IPS-15b (cell line): ENCODE measurements around the gene PPP1R1A.

Experiments
- H3K27me3 ChIP-seq: one replicate; pipeline ENCODE4 v1.6.1; 2013; ENCODE audit warnings: low read length; ENCODE audit not compliant: control insufficient read depth, insufficient read depth
- H3K36me3 ChIP-seq: one replicate; pipeline ENCODE4 v1.6.1; 2013; ENCODE audit warnings: low read length; ENCODE audit not compliant: control insufficient read depth, insufficient read depth
- H3K4me1 ChIP-seq: one replicate; pipeline ENCODE4 v1.6.1; 2013; ENCODE audit warnings: mild to moderate bottlenecking, low read length; ENCODE audit not compliant: control insufficient read depth, insufficient read depth
- H3K4me3 ChIP-seq: one replicate; pipeline ENCODE4 v1.5.1; 2013; ENCODE audit warnings: low read depth, low read length
- H3K9ac ChIP-seq: one replicate; pipeline ENCODE4 v1.6.1; 2013; ENCODE audit warnings: low read depth, mild to moderate bottlenecking, low read length
- H3K9me3 ChIP-seq: one replicate; pipeline ENCODE4 v1.6.1; 2013; ENCODE audit warnings: mild to moderate bottlenecking, low read length; ENCODE audit not compliant: control insufficient read depth, insufficient read depth

PPP1R1A gene

DNA sequence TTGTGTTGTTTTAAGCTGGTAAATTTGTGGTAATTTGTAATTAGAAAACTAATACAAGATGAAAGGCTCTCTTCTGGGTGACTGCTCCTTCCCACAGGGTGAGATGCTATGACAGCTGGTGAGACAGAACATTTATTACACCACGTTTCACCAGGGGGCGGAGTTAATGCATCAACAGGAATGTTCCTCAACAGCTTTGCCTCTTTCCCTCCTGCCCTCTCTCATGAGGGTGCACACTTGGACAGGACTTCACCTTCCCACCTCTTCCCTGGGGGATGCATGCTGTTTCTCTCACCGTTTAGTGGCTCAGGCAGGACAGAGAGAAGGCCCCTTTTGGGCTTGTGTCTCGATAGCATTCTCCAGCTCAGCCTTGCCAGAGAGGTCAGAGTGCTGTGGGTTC lies 13.4 kb upstream of the PPP1R1A start:
- H3K4me1 ChIP-seq: no peaks in the 10 kb centered on the region
- H3K4me3 ChIP-seq: no peak overlapping the region
- H3K9ac ChIP-seq: no peak overlapping the region

DNA sequence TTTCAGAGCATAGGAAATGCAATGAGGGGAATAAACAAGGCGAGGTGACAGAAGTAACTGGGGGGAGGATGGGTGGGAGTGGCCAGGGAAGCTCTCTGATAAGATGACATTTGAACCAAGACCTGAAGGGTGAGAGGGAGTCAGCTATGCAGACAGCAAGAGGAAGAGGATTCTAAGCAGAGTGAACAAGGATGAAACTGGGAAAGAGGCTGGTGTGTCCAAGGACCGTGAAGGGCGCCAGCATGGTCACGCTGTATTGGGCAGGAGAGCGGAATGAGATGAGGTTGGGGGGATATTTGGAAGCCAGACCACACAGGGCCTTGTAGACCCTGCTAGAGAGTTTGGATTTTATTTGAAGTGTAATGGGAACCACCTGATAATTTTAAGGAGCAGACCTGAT lies 10.5 kb upstream of the PPP1R1A start:
- no peaks in the 10 kb centered on the region for H3K9me3 ChIP-seq
- H3K4me3 ChIP-seq: no peak overlapping the region
- no peak overlapping the region for H3K9ac ChIP-seq
- H3K27me3 ChIP-seq: peaks cover 13% of the 10 kb centered on the region
- H3K4me1 ChIP-seq: peaks cover 3% of the 10 kb centered on the region
- H3K36me3 ChIP-seq: no peaks in the 10 kb centered on the region

More for the DNA sequence above, 13.4 kb upstream of the PPP1R1A start:
- H3K9me3 ChIP-seq: no peaks in the 10 kb centered on the region
- no peaks in the 10 kb centered on the region for H3K36me3 ChIP-seq
- H3K27me3 ChIP-seq: no peaks in the 10 kb centered on the region

DNA sequence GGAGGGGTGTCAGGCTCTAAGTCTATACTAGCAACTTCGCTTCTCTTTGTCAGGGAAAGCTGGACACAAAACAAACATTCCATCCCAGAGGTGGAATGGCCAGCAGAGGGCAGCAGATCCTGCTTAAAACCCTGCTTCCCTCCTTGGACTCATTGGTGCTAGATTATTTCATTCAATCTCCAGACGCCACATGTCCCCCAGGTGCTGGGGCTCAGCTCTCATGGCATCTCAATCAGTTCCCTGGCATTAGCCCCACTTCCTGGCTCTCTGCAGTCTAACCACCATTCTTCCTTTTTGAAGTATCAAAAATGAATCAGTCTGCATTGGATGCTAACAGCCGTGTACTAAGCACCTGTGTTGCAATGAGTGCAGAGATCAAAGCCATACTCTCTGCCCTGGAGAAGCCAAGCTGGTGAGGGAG lies 8.1 kb upstream of the PPP1R1A start:
- peaks cover 3% of the 10 kb centered on the region for H3K4me1 ChIP-seq
- H3K27me3 ChIP-seq: peaks cover 35% of the 10 kb centered on the region
- no peak overlapping the region for H3K4me3 ChIP-seq
- no peaks in the 10 kb centered on the region for H3K36me3 ChIP-seq
- H3K9ac ChIP-seq: no peak overlapping the region
- no peaks in the 10 kb centered on the region for H3K9me3 ChIP-seq

DNA sequence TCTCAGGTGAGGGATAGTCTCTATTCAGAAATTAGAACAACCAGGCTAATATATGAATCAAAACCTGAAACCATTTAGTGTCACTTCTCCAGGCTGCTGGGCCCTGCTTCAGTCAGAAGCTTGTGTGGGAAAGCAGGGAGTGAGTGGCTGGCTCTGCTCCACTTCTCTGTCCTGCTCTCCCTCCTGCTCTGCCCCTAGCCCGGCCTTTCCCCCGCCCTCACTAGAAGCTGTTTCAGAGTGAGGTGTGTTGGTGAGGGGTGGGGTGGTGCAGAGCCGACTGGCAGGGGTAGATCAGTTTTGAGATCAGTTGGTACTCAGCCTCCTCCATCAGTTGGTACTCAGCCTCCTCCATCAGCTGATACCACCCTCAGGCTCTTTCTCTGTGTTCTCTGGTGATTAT lies 7.0 kb upstream of the PPP1R1A start:
- Histone ChIP-seq H3K36me3 (no peaks in the 10 kb centered on the region), H3K4me3 (no peak overlapping the region), H3K27me3 (peaks cover 46% of the 10 kb centered on the region), H3K9me3 (no peaks in the 10 kb centered on the region), H3K9ac (no peak overlapping the region), H3K4me1 (peaks cover 5% of the 10 kb centered on the region)

DNA sequence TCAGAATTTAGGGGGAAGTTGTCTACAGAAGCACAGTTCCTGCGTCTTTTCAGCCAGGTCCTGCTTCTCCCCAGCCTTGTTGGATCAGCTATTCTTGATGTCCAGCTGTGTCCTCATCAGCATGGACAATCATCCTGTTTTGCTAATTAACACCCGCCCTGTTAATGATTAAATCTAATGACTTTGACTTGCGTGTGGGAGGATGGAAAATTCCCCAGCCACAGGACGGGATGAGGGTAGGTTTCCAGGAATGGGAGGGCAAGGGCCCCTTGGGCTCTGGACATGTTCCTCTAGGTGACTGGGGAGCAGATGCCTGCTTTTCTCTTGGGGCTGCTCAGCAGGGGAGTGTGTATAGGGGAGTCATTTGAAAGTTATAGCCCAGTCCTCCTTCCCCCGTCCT lies 5.3 kb upstream of the PPP1R1A start:
- Histone ChIP-seq H3K9ac (no peak overlapping the region), H3K36me3 (no peaks in the 10 kb centered on the region), H3K9me3 (no peaks in the 10 kb centered on the region), H3K4me3 (no peak overlapping the region), H3K4me1 (peaks cover 19% of the 10 kb centered on the region), H3K27me3 (peaks cover 63% of the 10 kb centered on the region)

DNA sequence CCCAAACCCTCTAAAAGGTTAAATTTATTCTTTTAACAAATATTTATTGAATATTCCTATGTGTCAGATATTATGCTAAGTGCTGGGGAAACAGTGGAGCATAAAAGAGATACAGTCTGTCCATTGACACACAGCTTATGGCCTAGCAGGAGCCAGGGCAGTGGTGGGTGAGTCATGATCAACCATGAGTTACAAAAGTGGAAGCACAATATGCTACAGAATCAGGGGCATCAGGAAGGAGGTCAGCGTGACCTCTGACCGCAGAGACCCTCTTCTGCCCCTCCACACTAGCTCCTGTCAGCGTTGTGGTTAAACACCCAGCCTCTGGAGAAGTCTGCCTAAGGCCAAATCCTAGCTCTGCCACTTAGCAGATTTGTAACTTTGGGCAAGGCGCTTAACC lies 4.7 kb upstream of the PPP1R1A start:
- peaks cover 64% of the 10 kb centered on the region for H3K27me3 ChIP-seq
- H3K36me3 ChIP-seq: no peaks in the 10 kb centered on the region
- peaks cover 19% of the 10 kb centered on the region for H3K4me1 ChIP-seq

DNA sequence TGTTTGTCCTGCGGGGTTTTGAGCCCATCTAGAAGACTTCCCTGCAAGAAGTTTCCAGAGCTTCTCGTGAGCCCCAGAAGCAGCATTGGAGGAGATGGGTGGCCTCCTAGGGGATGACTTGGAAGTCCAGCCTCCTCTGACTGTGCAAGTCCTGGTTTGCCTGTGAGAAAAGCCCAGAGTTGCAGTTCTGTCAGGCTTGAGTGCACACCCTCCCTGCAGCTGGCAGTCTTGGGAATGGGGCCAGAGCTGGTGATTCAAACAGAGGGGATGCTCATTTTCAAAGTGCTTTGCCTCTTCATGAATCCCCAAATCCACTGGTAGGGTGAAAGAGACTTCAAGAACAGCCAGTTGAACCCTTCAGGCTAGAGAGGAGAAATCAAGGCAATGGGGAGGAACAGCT lies 3.9 kb upstream of the PPP1R1A start:
- peaks cover 71% of the 10 kb centered on the region for H3K27me3 ChIP-seq
- no peaks in the 10 kb centered on the region for H3K9me3 ChIP-seq
- no peaks in the 10 kb centered on the region for H3K36me3 ChIP-seq
- no peak overlapping the region for H3K4me3 ChIP-seq
- no peak overlapping the region for H3K9ac ChIP-seq
- H3K4me1 ChIP-seq: peaks cover 19% of the 10 kb centered on the region

More for the DNA sequence above, 4.7 kb upstream of the PPP1R1A start:
- Histone ChIP-seq H3K9me3 (no peaks in the 10 kb centered on the region), H3K4me3 (no peak overlapping the region), H3K9ac (no peak overlapping the region)

DNA sequence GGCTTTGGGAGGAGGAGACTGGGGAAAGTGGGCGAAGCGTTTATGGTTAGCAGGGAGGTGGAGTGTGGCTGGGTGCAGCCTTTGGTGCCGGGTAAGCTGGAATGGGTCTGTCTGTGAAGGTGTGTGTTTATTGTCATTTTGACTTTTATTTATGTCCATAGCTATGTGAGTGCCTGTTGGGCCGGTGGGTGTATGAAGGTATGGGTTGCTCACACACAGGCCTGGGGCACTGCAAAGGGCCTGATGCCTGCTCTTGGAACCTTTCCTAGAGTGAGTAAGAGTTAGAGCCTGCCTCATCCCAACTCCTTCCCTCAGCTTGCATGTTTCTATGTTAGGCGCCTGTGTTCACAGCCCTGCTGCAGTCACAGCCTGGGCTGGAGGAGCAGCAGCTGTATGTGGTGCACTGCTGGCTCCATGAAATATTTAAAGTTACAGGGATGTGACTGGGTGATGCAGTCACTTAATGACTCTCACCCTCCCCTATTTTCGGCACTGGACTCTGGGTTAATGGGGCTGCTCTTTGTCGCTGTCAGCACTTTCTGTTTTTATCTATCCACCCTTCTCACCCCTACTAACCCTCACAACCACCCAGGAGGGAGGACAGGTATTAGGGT lies 2.6 kb upstream of the PPP1R1A start:
- Histone ChIP-seq H3K36me3 (no peaks in the 10 kb centered on the region), H3K9me3 (no peaks in the 10 kb centered on the region), H3K27me3 (peaks cover 82% of the 10 kb centered on the region), H3K9ac (no peak overlapping the region), H3K4me1 (peaks cover 16% of the 10 kb centered on the region), H3K4me3 (no peak overlapping the region)

DNA sequence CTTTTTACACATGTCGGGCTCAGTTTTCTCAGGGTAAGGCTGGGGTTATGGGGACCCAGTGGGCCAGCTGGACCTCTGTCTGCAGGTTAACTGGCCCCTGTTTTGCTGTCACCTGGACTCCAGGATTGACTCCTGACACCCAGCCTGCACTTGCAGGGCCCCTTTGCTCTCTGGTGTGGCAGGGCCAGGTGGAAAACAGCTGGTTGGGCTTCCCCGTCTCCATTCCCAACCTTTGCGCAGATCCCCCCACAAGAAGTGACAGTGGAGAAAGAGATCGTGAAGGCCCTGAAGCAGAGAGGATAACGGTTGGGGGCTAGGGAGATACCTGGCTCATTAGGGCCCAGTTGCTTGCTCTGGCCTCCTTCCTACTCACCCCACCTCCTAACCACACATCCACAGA lies 1.5 kb upstream of the PPP1R1A start:
- H3K36me3 ChIP-seq: no peaks in the 10 kb centered on the region
- H3K27me3 ChIP-seq: peaks cover 80% of the 10 kb centered on the region
- H3K9ac ChIP-seq: no peak overlapping the region
- no peaks in the 10 kb centered on the region for H3K9me3 ChIP-seq
- H3K4me3 ChIP-seq: no peak overlapping the region
- H3K4me1 ChIP-seq: peaks cover 16% of the 10 kb centered on the region

DNA sequence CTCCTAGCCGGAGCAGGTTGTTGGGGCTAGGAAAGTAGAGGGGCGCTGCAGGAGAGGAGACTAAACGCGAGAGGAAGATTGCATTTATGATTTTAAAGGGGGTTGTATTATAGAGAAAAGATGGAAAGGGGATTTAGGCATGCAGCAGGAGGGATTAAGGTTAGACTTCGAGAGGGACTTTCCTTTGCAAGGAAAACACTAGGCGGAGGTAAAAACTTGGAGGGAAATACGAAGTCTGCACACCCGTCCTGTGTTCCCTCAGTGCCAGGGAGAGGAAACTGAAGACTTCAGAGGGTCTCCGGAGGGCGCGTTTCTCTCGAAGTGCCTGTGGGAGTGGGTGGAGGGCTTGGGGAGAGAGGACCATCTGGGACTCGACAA lies 420 bp upstream of the PPP1R1A start:
- Histone ChIP-seq H3K9me3 (no peaks in the 10 kb centered on the region), H3K4me3 (peak overlapping the region; percentile 61), H3K36me3 (no peaks in the 10 kb centered on the region), H3K9ac (no peak overlapping the region), H3K27me3 (peaks cover 72% of the 10 kb centered on the region), H3K4me1 (peaks cover 16% of the 10 kb centered on the region)

DNA sequence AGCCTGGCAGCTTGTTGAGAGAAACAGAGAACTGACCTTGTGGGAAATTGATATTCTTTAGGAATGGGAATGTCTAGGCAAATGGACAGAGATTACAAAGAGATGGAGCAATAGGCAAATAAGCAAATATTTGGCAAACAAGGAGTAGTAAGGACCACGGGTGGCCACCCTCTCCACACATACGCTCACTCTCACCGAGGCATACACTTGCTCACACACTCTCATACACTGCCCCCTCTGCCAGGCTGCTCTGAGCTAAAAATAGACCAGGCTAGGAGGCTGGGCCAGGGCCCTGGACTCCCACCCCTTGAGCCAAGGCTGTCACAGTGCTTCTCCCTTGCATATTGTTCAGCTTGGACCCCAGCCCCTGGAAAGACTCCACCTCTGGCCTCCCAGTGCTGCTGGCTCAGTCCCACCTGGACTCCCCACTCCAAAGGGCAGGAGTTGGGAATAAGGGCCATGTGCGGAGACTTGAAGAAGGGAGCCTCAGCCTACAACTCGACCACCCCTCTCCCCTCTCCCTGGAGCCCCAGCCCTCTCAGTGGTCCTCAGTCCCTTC lies 1.1 kb downstream of the PPP1R1A start:
- peaks cover 21% of the 10 kb centered on the region for H3K4me1 ChIP-seq
- H3K9ac ChIP-seq: no peak overlapping the region
- no peaks in the 10 kb centered on the region for H3K9me3 ChIP-seq
- no peaks in the 10 kb centered on the region for H3K36me3 ChIP-seq
- H3K27me3 ChIP-seq: peaks cover 59% of the 10 kb centered on the region
- peak overlapping the region; percentile 57 for H3K4me3 ChIP-seq

DNA sequence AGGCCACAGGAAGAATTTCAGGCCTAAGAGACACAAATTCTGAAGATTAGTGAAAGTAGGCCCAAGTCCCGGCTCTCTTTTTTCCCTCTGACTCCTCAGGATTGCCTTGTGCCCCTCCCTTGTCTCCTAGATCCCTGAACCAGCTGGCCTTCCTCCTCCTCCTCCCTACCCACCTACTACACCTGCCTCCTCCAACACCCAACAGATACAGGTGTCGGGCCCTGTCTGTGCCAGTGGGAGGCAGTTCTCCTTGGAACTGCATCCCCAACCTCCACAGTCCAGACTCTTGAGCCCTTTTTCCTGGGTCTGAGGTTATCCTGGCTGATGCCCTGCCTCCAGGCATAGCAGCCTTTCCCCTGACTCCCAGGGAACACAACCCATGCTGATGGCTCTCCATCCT lies 1.8 kb downstream of the PPP1R1A start:
- no peaks in the 10 kb centered on the region for H3K36me3 ChIP-seq
- H3K4me3 ChIP-seq: no peak overlapping the region
- H3K9me3 ChIP-seq: no peaks in the 10 kb centered on the region
- H3K9ac ChIP-seq: no peak overlapping the region
- H3K4me1 ChIP-seq: peaks cover 21% of the 10 kb centered on the region
- peaks cover 52% of the 10 kb centered on the region for H3K27me3 ChIP-seq
